ENCODE data around the gene OR5H6. TPM values are rescaled to one million over a fixed set of nuclear protein-coding genes. Genes with fewer than 3 reads are reported as not detected.

Gene OR5H6
- total and polyA plus RNA-seq, 2 donors (not counting 3 experiments of a cell fraction or from before 2014, with no cell fraction given): not detected

DNA sequence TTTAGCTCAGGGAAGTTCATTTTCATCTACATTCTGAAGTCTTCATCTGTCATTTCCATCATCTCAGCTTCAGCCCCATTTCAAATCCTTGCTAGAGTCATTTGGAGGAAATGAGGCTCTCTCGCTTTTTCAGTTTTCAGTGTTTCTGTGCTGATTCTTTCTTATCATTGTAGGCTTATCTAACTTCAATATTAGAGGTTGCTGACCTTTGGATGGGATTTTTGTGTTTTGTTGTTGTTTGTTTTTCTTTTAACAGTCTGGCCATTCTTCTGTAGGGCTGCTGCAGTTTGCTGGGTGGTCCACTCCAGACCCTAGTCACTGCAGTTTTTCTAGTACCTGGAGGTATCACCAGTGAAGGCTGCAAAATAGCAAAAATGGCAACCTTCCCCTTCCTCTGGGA, 26.9 kb downstream of the OR5H6 start:
- CTCF ChIA-PET: no interaction called here
- Histone ChIP-seq H3K9me3 (replicated peaks; ENCODE audit: control insufficient read depth, insufficient read depth, low read length) (no peaks in the 10 kb centered on the region), H2AFZ (ENCODE audit: low read depth, low read length) (no peak overlapping the region), H3K9ac (replicated peaks; ENCODE audit: extremely low read depth, insufficient read depth, low read length) (no peak overlapping the region), H3K27ac (ENCODE audit: insufficient read depth, low read depth, low read length) (no peak overlapping the region), H3K27me3 (ENCODE audit: control insufficient read depth in 2 of 2, insufficient read depth in 2 of 2, low read length in 2 of 2) (no peaks in the 10 kb centered on the region), H3K4me3 (replicated peaks in 1 of 3; ENCODE audit: insufficient read depth in 1 of 3, low read depth in 1 of 3, low read length in 3 of 3) (no peak overlapping the region), H3K4me1 (ENCODE audit: control insufficient read depth, extremely low read depth, insufficient read depth, low read length) (no peaks in the 10 kb centered on the region), H4K20me1 (replicated peaks; ENCODE audit: control insufficient read depth, extremely low read depth, insufficient read depth, low read length) (no peaks in the 10 kb centered on the region), H3K36me3 (ENCODE audit: control insufficient read depth in 2 of 2, extremely low read depth in 1 of 2, insufficient read depth in 2 of 2, low read length in 2 of 2) (no peaks in the 10 kb centered on the region), H3K9me1 (replicated peaks; ENCODE audit: control insufficient read depth, extremely low read depth, insufficient read depth, low read length) (no peaks in the 10 kb centered on the region), H3K4me2 (ENCODE audit: insufficient read depth, low read length) (no peak overlapping the region), H3K79me2 (ENCODE audit: control insufficient read depth, insufficient read depth, low read length) (no peaks in the 10 kb centered on the region)
- DNase-seq (ENCODE audit: low read depth, low spot score) (no peak), FAIRE-seq (no peak)
- TF ChIP-seq JUN (IDR thresholded peaks at IDR 0.05; ENCODE audit: borderline replicate concordance, insufficient read depth, insufficient read length, low read depth): no peak
- no peak for TF ChIP-seq GATA2 (IDR thresholded peaks at IDR 0.05; ENCODE audit: insufficient read depth, insufficient read length, low read depth, low read length)
- no peak for TF ChIP-seq POLR2AphosphoS5 (IDR thresholded peaks at IDR 0.05; ENCODE audit: insufficient read depth, low read depth, low read length)
- TF ChIP-seq, protein P1, sequence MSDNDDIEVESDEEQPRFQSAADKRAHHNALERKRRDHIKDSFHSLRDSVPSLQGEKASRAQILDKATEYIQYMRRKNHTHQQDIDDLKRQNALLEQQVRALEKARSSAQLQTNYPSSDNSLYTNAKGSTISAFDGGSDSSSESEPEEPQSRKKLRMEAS (IDR thresholded peaks at IDR 0.05; ENCODE audit: insufficient read depth, insufficient read length): no peak
- TF ChIP-seq EZH2 (IDR thresholded peaks at IDR 0.05; ENCODE audit: borderline replicate concordance, low read depth, low read length, severe bottlenecking): no peak
- TF ChIP-seq POLR2A (IDR thresholded peaks at IDR 0.05; ENCODE audit: low read depth, low read length): no peak
- TF ChIP-seq FOS (IDR thresholded peaks at IDR 0.05; ENCODE audit: borderline replicate concordance, insufficient read depth, low read length): no peak
- no peak for TF ChIP-seq MYC (IDR thresholded peaks at IDR 0.05; ENCODE audit: low read depth, low read length)
- TF ChIP-seq, protein P2, sequence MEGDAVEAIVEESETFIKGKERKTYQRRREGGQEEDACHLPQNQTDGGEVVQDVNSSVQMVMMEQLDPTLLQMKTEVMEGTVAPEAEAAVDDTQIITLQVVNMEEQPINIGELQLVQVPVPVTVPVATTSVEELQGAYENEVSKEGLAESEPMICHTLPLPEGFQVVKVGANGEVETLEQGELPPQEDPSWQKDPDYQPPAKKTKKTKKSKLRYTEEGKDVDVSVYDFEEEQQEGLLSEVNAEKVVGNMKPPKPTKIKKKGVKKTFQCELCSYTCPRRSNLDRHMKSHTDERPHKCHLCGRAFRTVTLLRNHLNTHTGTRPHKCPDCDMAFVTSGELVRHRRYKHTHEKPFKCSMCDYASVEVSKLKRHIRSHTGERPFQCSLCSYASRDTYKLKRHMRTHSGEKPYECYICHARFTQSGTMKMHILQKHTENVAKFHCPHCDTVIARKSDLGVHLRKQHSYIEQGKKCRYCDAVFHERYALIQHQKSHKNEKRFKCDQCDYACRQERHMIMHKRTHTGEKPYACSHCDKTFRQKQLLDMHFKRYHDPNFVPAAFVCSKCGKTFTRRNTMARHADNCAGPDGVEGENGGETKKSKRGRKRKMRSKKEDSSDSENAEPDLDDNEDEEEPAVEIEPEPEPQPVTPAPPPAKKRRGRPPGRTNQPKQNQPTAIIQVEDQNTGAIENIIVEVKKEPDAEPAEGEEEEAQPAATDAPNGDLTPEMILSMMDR (IDR thresholded peaks at IDR 0.05; ENCODE audit: extremely low read depth in 1 of 2, insufficient read depth in 1 of 2, low read depth in 1 of 2, low read length in 2 of 2): no peak
- dilution Hi-C loops (cut with MboI; ENCODE audit: extremely low pct_ligation_motif_present, low sequenced_read_pairs): no loop called here
- intact Hi-C loops (cut with micrococcal nuclease): no loop called here
- BruUV-seq (replicated peaks): no TSS peak
- POLR2A ChIA-PET: no interaction called here

Data from endothelial cell of umbilical vein (primary cell).